PFSK-1 (cell line): ENCODE data around the gene SMC4.

Source experiments
- FOXP2 ChIP-seq: optimal IDR thresholded peaks from 2 replicates; pipeline ENCODE3; 2011; ENCODE audit warnings: borderline replicate concordance, control low read depth, inconsistent platforms; ENCODE audit not compliant: insufficient read depth; ENCODE audit errors: extremely low read length, extremely low read depth
- POLR2AphosphoS5 ChIP-seq: IDR thresholded peaks from 2 replicates; pipeline ENCODE4 v1.6.1; 2012; ENCODE audit warnings: low read depth, mild to moderate bottlenecking, control low read depth, low read length, moderate library complexity
- SIN3A ChIP-seq: IDR thresholded peaks from 2 replicates; pipeline ENCODE4 v1.6.1; 2012; ENCODE audit warnings: mild to moderate bottlenecking, low read length, moderate library complexity, borderline replicate concordance; ENCODE audit not compliant: insufficient read depth
- TAF1 ChIP-seq: IDR thresholded peaks from 2 replicates; pipeline ENCODE4 v1.6.1; 2012; ENCODE audit warnings: low read length, control low read depth, borderline replicate concordance; ENCODE audit not compliant: insufficient read depth
- TF ChIP-seq, protein P1 (sequence below), 2 experiments: IDR thresholded peaks; 2 replicates each; pipeline versions ENCODE4 v1.6.1 to v1.8.0; 2011 to 2012; ENCODE audit warnings: low read depth in 2 of 2, low read length in 2 of 2, control low read depth in 1 of 2, inconsistent platforms in 1 of 2, mild to moderate bottlenecking in 1 of 2, moderate library complexity in 1 of 2; ENCODE audit not compliant: insufficient read depth in 1 of 2

Gene SMC4

DNA sequence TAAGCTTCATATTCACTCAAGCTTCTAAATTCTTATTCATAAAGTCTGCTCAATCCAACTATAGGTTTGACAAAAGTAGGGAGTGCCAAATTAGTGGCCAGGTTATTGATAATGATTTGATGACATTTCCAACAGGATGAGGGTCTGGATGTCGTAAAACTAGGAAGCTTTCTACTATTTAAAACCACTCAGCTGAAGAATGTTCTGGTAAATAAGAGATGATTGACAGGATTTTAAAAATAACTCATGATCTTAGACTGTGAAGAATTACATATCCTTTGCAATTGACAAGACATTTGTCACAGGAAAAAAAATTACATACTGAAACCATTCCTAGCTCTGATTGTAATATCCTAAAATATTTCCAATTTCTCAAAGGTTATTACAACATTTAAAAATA is 65.5 kb downstream of the SMC4 start:
- TF ChIP-seq TAF1: no peak
- no peak for TF ChIP-seq FOXP2
- TF ChIP-seq, protein P1, sequence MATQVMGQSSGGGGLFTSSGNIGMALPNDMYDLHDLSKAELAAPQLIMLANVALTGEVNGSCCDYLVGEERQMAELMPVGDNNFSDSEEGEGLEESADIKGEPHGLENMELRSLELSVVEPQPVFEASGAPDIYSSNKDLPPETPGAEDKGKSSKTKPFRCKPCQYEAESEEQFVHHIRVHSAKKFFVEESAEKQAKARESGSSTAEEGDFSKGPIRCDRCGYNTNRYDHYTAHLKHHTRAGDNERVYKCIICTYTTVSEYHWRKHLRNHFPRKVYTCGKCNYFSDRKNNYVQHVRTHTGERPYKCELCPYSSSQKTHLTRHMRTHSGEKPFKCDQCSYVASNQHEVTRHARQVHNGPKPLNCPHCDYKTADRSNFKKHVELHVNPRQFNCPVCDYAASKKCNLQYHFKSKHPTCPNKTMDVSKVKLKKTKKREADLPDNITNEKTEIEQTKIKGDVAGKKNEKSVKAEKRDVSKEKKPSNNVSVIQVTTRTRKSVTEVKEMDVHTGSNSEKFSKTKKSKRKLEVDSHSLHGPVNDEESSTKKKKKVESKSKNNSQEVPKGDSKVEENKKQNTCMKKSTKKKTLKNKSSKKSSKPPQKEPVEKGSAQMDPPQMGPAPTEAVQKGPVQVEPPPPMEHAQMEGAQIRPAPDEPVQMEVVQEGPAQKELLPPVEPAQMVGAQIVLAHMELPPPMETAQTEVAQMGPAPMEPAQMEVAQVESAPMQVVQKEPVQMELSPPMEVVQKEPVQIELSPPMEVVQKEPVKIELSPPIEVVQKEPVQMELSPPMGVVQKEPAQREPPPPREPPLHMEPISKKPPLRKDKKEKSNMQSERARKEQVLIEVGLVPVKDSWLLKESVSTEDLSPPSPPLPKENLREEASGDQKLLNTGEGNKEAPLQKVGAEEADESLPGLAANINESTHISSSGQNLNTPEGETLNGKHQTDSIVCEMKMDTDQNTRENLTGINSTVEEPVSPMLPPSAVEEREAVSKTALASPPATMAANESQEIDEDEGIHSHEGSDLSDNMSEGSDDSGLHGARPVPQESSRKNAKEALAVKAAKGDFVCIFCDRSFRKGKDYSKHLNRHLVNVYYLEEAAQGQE (IDR thresholded peaks at IDR 0.05; ENCODE audit: insufficient read depth in 1 of 2, low read depth in 2 of 2, low read length in 2 of 2): no peak
- no peak for TF ChIP-seq SIN3A
- TF ChIP-seq POLR2AphosphoS5: no peak

DNA sequence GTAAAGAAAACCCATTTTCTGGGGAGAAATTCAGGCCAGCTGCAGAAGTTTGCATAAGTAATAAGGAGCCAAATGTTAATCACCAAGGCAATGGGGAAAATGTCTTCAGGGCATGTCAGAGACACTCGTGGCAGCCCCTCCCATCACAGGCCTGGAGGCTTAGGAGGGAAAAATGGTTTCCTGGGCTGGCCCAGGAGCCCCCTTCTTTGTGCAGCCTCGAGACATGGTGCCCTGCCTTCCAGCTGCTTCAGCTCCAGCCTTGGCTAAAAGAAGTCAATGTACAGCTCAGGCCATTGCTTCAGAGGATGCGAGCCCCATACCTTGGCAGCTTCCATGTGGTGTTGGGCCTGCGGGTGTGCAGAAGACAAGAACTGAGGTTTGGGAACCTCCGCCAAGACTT is 70.7 kb downstream of the SMC4 start:
- no peak for TF ChIP-seq SIN3A
- TF ChIP-seq TAF1: no peak
- TF ChIP-seq FOXP2: no peak
- TF ChIP-seq, protein P1 (IDR thresholded peaks at IDR 0.05; ENCODE audit: insufficient read depth in 1 of 2, low read depth in 2 of 2, low read length in 2 of 2): no peak
- TF ChIP-seq POLR2AphosphoS5: no peak

DNA sequence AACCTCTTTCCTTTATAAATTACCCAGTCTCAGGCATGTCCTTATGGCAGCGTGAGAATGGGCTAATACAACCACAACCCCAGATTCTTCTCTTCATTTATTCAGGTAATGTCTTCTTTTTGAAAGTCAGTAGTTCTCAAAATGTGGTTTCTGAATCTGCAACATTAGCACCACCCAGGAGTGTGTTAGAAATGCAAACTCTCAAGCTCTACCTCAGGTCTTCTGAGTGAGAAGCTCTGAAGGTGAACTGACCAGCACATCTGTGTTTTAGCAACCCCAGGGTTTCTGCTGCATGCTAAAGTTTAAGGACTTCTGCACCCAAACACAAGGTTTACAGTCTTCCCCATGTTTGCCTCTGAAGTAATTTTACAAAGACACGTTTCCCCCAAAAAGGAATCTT is 72.4 kb downstream of the SMC4 start:
- TF ChIP-seq, protein P1 (IDR thresholded peaks at IDR 0.05; ENCODE audit: insufficient read depth in 1 of 2, low read depth in 2 of 2, low read length in 2 of 2): no peak

DNA sequence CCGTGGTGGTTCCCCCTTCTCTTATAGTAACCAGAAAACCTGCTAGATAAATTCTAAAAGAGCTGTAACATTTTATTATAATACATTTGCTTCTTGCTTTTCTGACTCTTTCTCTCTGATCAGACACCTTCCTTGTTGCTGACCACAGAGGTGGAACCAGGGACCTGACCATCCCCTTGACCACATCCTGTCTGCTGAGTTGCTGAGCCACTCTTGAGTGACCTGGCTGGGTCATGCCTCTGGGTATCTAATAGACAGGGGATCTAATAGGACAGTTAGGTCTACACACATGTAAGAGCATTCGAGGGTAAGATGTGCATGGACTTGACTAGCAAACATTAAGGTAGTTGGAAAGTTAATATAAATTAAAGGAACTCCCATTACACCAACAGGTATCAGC is 72.9 kb downstream of the SMC4 start:
- no peak for TF ChIP-seq FOXP2
- no peak for TF ChIP-seq TAF1
- no peak for TF ChIP-seq POLR2AphosphoS5
- TF ChIP-seq, protein P1 (IDR thresholded peaks at IDR 0.05; ENCODE audit: insufficient read depth in 1 of 2, low read depth in 2 of 2, low read length in 2 of 2): no peak
- no peak for TF ChIP-seq SIN3A

DNA sequence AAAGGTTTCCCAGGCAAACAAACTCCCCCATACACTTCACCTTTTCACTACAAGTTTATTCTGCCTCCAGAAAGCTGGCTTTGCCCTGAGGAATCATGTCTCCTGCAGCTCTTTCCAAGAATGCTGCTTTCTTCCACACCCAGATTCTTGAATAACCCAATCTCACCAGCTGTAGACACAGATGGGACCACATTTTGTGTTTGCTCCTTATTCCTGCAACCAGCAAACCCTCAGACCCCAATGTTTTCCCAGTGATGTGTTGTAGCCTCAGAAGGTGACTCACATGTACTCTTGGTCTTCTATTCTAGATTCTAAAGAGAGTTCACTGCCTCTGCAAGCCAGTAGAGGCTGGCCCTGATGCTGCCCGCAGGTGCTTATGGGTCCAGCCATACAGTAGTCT is 73.8 kb downstream of the SMC4 start:
- TF ChIP-seq TAF1: no peak
- TF ChIP-seq, protein P1 (IDR thresholded peaks at IDR 0.05; ENCODE audit: insufficient read depth in 1 of 2, low read depth in 2 of 2, low read length in 2 of 2): no peak
- TF ChIP-seq SIN3A: no peak
- TF ChIP-seq POLR2AphosphoS5: no peak
- TF ChIP-seq FOXP2: no peak
